ENCODE results near the gene CIB1. TPM values are rescaled to one million over a fixed set of nuclear protein-coding genes. Genes with fewer than 3 reads are reported as not detected.

The CIB1 gene
- total and polyA plus RNA-seq, 10 of the 15 experiments (the other 5 are each of a cell fraction or from before 2014, with no cell fraction given) = 10.8 to 155 (median 81.9) TPM

- BruUV-seq (replicated peaks) = no TSS peak
- Histone ChIP-seq H3K79me2 (ENCODE audit: control insufficient read depth, insufficient read depth, low read length) (no peaks in the 10 kb centered on the region; the same call in none of the 2 replicates), H4K20me1 (ENCODE audit: control insufficient read depth, insufficient read depth) (no peaks in the 10 kb centered on the region; the same call in 1 of the 2 replicates), H2AFZ (ENCODE audit: control insufficient read depth, low read depth, low read length) (no peak overlapping the region), H3K9ac (ENCODE audit: control insufficient read depth, insufficient read depth, low read length) (no peak overlapping the region), H3K4me3 (no peak overlapping the region), H3K36me3 (ENCODE audit: control insufficient read depth in 2 of 2, insufficient read depth in 2 of 2, low read length in 1 of 2) (no peaks in the 10 kb centered on the region; a peak in 2 of 4 replicates), H3K4me1 (ENCODE audit: control insufficient read depth, insufficient read depth, low read length) (peaks cover 20% of the 10 kb centered on the region), H3K27ac (ENCODE audit: control insufficient read depth, insufficient read depth) (no peak overlapping the region), H3K27me3 (replicated peaks in 1 of 2; ENCODE audit: control insufficient read depth in 2 of 2, insufficient read depth in 2 of 2, low read length in 1 of 2) (no peaks in the 10 kb centered on the region), H3K4me2 (ENCODE audit: control insufficient read depth, insufficient read depth) (no peak overlapping the region), H3K9me3 (replicated peaks; ENCODE audit: control insufficient read depth, insufficient read depth, low read length) (no peaks in the 10 kb centered on the region)
- FAIRE-seq (no peak), ATAC-seq (no peak), DNase-seq (ENCODE audit: low read depth, low spot score) (no peak)
- SMC1A ChIA-PET (ENCODE audit: uncharacterized antibody, unreplicated experiment) = interaction anchor here (0.7 to 2.2 kb wide), 11 partner anchors 8 to 308 kb away, joined by 3 to 13 read pairs (median 3); no protein-coding TSS in a partner anchor
- TF ChIP-seq FOXM1 (IDR thresholded peaks at IDR 0.05; ENCODE audit: low read depth, low read length) (no peak), CEBPB (IDR thresholded peaks at IDR 0.05; ENCODE audit: borderline replicate concordance in 1 of 2, low read depth in 2 of 2, low read length in 2 of 2) (no peak), MTA3 (IDR thresholded peaks at IDR 0.05; ENCODE audit: borderline replicate concordance, low read length) (no peak)
- WGBS (ENCODE audit: insufficient coverage, insufficient replicate concordance, low lambda C conversion rate, missing lambda C conversion rate) = 77% methylated on average over 5 of the region's 5 CpGs
- POLR2A ChIA-PET = interaction anchor here (0.6 to 7.0 kb wide), 4 partner anchors 15 to 749 kb away, joined by 3 to 101 read pairs (median 14); partner anchors contain the start of genes CIB1, GDPGP1 and RCCD1
- in situ Hi-C loops (cut with MboI) (no loop called here), intact Hi-C loops (cut with micrococcal nuclease; ENCODE audit: unreplicated experiment) (no loop called here)
- CTCF ChIA-PET = interaction anchor here (0.6 to 2.8 kb wide), 7 partner anchors 11 to 332 kb away, joined by 3 to 11 read pairs (median 3); partner anchors contain the start of genes CIB1 and GDPGP1
- RAD21 ChIA-PET (ENCODE audit: unreplicated experiment) = interaction anchor here (1.1 to 3.7 kb wide), 4 partner anchors 14 to 44 kb away, joined by 3 to 10 read pairs (median 4); partner anchors contain the start of genes CIB1 and GDPGP1
These were observed 27.9 kb downstream of the CIB1 start for GRCh38 chr15:90205886-90206285.

GRCh38 chr15:90205050-90205848 lies 28.5 kb downstream of the CIB1 start:
- SMC1A ChIA-PET (ENCODE audit: uncharacterized antibody, unreplicated experiment) = interaction anchor here (0.8 to 2.2 kb wide), 12 partner anchors 9 to 307 kb away, joined by 3 to 13 read pairs (median 4); no protein-coding TSS in a partner anchor
- whole genome bisulfite sequencing (ENCODE audit: insufficient coverage, insufficient replicate concordance, low lambda C conversion rate, missing lambda C conversion rate) = 81% methylated on average over 10 of the region's 10 CpGs
- BruUV-seq (replicated peaks) = no TSS peak
- intact Hi-C loops (cut with micrococcal nuclease; ENCODE audit: unreplicated experiment) (no loop called here), in situ Hi-C loops (cut with MboI) (no loop called here)
- H3K9me3 ChIP-seq (replicated peaks; ENCODE audit: control insufficient read depth, insufficient read depth, low read length) = no peaks in the 10 kb centered on the region
- no peak overlapping the region for H2AFZ ChIP-seq (ENCODE audit: control insufficient read depth, low read depth, low read length)
- FAIRE-seq (no peak), ATAC-seq (no peak), DNase-seq (ENCODE audit: low read depth, low spot score) (no peak)
- no peak for TF ChIP-seq ZBTB11 (CRISPR knock-in tag; IDR thresholded peaks at IDR 0.05)
- no peaks in the 10 kb centered on the region for H3K27me3 ChIP-seq (replicated peaks in 1 of 2; ENCODE audit: control insufficient read depth in 2 of 2, insufficient read depth in 2 of 2, low read length in 1 of 2)
- no peaks in the 10 kb centered on the region; the same call in 1 of the 2 replicates for H4K20me1 ChIP-seq (ENCODE audit: control insufficient read depth, insufficient read depth)
- CTCF ChIA-PET = interaction anchor here (0.5 to 2.8 kb wide), 8 partner anchors 12 to 333 kb away, joined by 3 to 11 read pairs (median 3); no protein-coding TSS in a partner anchor
- H3K4me1 ChIP-seq (ENCODE audit: control insufficient read depth, insufficient read depth, low read length) = peaks cover 23% of the 10 kb centered on the region
- H3K4me2 ChIP-seq (ENCODE audit: control insufficient read depth, insufficient read depth) = no peak overlapping the region
- H3K9ac ChIP-seq (ENCODE audit: control insufficient read depth, insufficient read depth, low read length) = no peak overlapping the region
- no peak overlapping the region for H3K27ac ChIP-seq (ENCODE audit: control insufficient read depth, insufficient read depth)
- RAD21 ChIA-PET (ENCODE audit: unreplicated experiment) = interaction anchor here (0.7 to 3.7 kb wide), 7 partner anchors 10 to 44 kb away, joined by 3 to 10 read pairs (median 4); partner anchors contain the start of genes CIB1 and GDPGP1
- no peaks in the 10 kb centered on the region; the same call in 1 of the 2 replicates for H3K79me2 ChIP-seq (ENCODE audit: control insufficient read depth, insufficient read depth, low read length)
- no peak overlapping the region for H3K4me3 ChIP-seq
- POLR2A ChIA-PET = interaction anchor here (0.8 to 7.0 kb wide), 5 partner anchors 9 to 56 kb away, joined by 3 to 101 read pairs (median 6); partner anchors contain the start of genes CIB1 and GDPGP1
- H3K36me3 ChIP-seq (ENCODE audit: control insufficient read depth in 2 of 2, insufficient read depth in 2 of 2, low read length in 1 of 2) = no peaks in the 10 kb centered on the region; a peak in 2 of 4 replicates
